ENCODE data around the gene ACTR10.

ACTR10 gene

DNA sequence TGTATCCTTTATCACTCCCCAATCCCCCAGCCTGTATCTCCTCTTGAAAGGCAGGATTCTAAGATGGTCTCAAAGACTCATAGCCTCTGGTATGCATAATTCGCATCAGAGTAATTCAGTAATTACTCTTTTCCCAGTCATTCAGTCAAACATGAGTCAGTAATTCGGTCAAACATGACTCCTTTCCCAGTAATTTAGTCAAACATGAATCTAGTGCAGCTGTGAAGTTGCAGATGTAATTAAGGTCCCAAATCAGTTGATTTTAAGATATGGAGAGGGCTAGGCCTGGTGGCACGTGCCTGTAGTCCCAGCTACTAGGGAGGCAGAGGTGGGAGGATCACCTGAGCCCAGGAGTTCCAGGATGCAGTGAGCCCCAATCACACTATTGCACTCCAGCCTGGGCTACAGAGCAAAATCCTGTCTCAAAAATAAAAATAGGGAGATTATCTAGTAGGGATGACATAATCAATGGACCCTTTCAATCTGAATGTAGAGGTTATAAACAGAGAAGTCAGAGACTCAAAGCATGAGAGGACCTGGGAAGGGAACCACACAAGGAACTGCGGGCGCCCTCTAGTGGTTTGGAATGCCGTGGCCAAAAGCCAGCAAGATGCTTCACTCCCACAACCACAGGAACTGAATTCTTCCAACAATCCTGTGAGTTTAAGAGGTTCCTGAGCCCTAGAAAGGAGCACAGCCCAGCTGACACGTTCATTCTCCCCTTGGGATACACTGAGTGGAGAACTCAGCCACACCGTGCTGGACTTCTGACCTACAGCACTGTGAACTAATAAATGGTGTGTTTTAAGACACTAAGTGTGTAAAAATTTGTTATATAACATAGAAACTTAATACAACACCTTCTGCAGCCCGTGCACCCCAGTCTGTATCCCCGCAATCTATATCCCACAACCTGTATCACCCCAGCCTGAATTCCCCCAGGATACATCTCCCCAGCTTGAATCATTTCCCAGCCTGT, 33.7 kb upstream of the ACTR10 start:
- TF ChIP-seq, protein P1, sequence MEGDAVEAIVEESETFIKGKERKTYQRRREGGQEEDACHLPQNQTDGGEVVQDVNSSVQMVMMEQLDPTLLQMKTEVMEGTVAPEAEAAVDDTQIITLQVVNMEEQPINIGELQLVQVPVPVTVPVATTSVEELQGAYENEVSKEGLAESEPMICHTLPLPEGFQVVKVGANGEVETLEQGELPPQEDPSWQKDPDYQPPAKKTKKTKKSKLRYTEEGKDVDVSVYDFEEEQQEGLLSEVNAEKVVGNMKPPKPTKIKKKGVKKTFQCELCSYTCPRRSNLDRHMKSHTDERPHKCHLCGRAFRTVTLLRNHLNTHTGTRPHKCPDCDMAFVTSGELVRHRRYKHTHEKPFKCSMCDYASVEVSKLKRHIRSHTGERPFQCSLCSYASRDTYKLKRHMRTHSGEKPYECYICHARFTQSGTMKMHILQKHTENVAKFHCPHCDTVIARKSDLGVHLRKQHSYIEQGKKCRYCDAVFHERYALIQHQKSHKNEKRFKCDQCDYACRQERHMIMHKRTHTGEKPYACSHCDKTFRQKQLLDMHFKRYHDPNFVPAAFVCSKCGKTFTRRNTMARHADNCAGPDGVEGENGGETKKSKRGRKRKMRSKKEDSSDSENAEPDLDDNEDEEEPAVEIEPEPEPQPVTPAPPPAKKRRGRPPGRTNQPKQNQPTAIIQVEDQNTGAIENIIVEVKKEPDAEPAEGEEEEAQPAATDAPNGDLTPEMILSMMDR (IDR thresholded peaks at IDR 0.05; ENCODE audit: borderline replicate concordance, control extremely low read depth, extremely low read depth, insufficient read depth, missing control alignments): peak; percentile 89
- in situ Hi-C loops (cut with MboI; ENCODE audit: low sequenced_read_pairs, unreplicated experiment): no loop called here
- DNase-seq (ENCODE audit: low spot score): peak; percentile 63

DNA sequence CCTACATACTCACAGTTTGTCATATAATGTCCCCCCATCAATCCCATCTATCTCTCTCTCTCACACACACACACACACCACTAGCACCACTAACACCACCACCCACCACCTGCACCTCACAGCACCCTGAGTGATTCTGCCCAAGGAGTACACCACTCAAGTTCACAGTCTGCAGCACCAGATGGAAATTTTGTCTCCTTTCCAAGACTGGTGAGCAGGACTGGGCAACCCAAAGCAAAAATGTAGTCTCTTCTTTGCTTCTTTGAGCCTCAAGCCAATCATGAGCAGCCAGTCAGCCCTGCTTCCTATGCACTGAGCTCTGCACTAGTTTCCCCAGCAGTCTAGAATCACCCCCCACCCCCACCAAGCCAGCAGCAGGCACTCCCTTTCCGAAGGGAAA, 32.9 kb upstream of the ACTR10 start:
- in situ Hi-C loops (cut with MboI; ENCODE audit: low sequenced_read_pairs, unreplicated experiment): no loop called here
- TF ChIP-seq, protein P1 (IDR thresholded peaks at IDR 0.05; ENCODE audit: borderline replicate concordance, control extremely low read depth, extremely low read depth, insufficient read depth, missing control alignments): no peak
- no peak for DNase-seq (ENCODE audit: low spot score)

GRCh38 chr14:58167891-58168290, 32.1 kb upstream of the ACTR10 start:
- in situ Hi-C loops (cut with MboI; ENCODE audit: low sequenced_read_pairs, unreplicated experiment): no loop called here
- TF ChIP-seq, protein P1 (IDR thresholded peaks at IDR 0.05; ENCODE audit: borderline replicate concordance, control extremely low read depth, extremely low read depth, insufficient read depth, missing control alignments): no peak
- no peak for DNase-seq (ENCODE audit: low spot score)

DNA sequence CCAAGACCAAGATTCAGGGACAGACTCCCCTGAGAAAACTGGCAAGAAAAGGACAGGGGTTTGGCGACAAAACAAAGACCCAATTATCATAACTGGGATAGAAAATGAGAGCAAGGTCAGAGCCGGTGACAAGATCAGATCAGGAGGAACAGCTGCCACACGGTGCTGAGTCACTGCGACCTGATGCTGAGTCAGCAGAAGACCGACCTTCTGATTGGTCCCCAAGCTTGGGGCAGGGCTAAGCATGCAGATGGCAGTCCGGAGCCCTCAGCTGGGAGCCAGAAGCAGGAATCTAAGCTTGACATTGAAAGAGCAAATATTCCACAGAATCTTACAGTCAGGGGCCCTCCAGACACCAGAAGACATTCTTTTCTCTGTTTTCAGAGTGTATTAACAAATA, 28.9 kb upstream of the ACTR10 start:
- in situ Hi-C loops (cut with MboI; ENCODE audit: low sequenced_read_pairs, unreplicated experiment): no loop called here
- TF ChIP-seq, protein P1 (IDR thresholded peaks at IDR 0.05; ENCODE audit: borderline replicate concordance, control extremely low read depth, extremely low read depth, insufficient read depth, missing control alignments): no peak
- DNase-seq (ENCODE audit: low spot score): peak; percentile 67

GRCh38 chr14:58177125-58177524, 22.8 kb upstream of the ACTR10 start:
- TF ChIP-seq, protein P1 (IDR thresholded peaks at IDR 0.05; ENCODE audit: borderline replicate concordance, control extremely low read depth, extremely low read depth, insufficient read depth, missing control alignments): no peak
- in situ Hi-C loops (cut with MboI; ENCODE audit: low sequenced_read_pairs, unreplicated experiment): no loop called here
- no peak for DNase-seq (ENCODE audit: low spot score)

GRCh38 chr14:58189176-58189575, 10.8 kb upstream of the ACTR10 start:
- in situ Hi-C loops (cut with MboI; ENCODE audit: low sequenced_read_pairs, unreplicated experiment): no loop called here
- DNase-seq (ENCODE audit: low spot score): no peak
- TF ChIP-seq, protein P1 (IDR thresholded peaks at IDR 0.05; ENCODE audit: borderline replicate concordance, control extremely low read depth, extremely low read depth, insufficient read depth, missing control alignments): no peak

Data from GM13976 (cell line).